ENCODE data around the gene SPAAR.

SPAAR gene

GRCh38 chr9:35940458-35941407 is 31.4 kb downstream of the SPAAR start:
- TF ChIP-seq EZH2 (IDR thresholded peaks at IDR 0.05; ENCODE audit: borderline replicate concordance, low read depth, low read length, severe bottlenecking): no peak
- TF ChIP-seq, protein P1, sequence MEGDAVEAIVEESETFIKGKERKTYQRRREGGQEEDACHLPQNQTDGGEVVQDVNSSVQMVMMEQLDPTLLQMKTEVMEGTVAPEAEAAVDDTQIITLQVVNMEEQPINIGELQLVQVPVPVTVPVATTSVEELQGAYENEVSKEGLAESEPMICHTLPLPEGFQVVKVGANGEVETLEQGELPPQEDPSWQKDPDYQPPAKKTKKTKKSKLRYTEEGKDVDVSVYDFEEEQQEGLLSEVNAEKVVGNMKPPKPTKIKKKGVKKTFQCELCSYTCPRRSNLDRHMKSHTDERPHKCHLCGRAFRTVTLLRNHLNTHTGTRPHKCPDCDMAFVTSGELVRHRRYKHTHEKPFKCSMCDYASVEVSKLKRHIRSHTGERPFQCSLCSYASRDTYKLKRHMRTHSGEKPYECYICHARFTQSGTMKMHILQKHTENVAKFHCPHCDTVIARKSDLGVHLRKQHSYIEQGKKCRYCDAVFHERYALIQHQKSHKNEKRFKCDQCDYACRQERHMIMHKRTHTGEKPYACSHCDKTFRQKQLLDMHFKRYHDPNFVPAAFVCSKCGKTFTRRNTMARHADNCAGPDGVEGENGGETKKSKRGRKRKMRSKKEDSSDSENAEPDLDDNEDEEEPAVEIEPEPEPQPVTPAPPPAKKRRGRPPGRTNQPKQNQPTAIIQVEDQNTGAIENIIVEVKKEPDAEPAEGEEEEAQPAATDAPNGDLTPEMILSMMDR (IDR thresholded peaks at IDR 0.05; ENCODE audit: borderline replicate concordance, extremely low read depth, low read length, poor library complexity, severe bottlenecking): no peak
- Histone ChIP-seq H3K4me2 (ENCODE audit: insufficient read depth, low read length) (peak overlapping the region; percentile 50), H3K27ac (ENCODE audit: low read length) (peak overlapping the region; percentile 89), H3K36me3 (ENCODE audit: insufficient read depth, low read length) (no peaks in the 10 kb centered on the region), H4K20me1 (ENCODE audit: insufficient read depth, low read length) (no peaks in the 10 kb centered on the region), H3K79me2 (ENCODE audit: insufficient read depth, low read length) (no peaks in the 10 kb centered on the region), H3K4me3 (ENCODE audit: low read depth in 1 of 2, low read length in 2 of 2) (peak overlapping the region in 1 of 2 experiments; percentile 5; a peak in 1 of 4 replicates), H3K9me3 (ENCODE audit: insufficient read depth, low read length, severe bottlenecking) (peaks cover 5% of the 10 kb centered on the region), H3K4me1 (ENCODE audit: insufficient read depth, low read length) (peaks cover 42% of the 10 kb centered on the region), H2AFZ (ENCODE audit: low read depth, low read length) (peak overlapping the region; percentile 73), H3K27me3 (ENCODE audit: insufficient read depth, low read length, poor library complexity) (no peaks in the 10 kb centered on the region), H3K9ac (ENCODE audit: low read depth, low read length) (peak overlapping the region; percentile 34)
- peak; percentile 96 for ATAC-seq (ENCODE audit: insufficient read depth, low read depth)
- peak; percentile 87 for DNase-seq

- H3K27me3 ChIP-seq (ENCODE audit: insufficient read depth, low read length, poor library complexity): no peaks in the 10 kb centered on the region
- no peak for ATAC-seq (ENCODE audit: insufficient read depth, low read depth)
- H3K4me3 ChIP-seq (ENCODE audit: low read depth in 1 of 2, low read length in 2 of 2): no peak overlapping the region
- H3K36me3 ChIP-seq (ENCODE audit: insufficient read depth, low read length): no peaks in the 10 kb centered on the region
- H4K20me1 ChIP-seq (ENCODE audit: insufficient read depth, low read length): no peaks in the 10 kb centered on the region
- no peak overlapping the region for H3K4me2 ChIP-seq (ENCODE audit: insufficient read depth, low read length)
- no peak overlapping the region for H3K9ac ChIP-seq (ENCODE audit: low read depth, low read length)
- no peak overlapping the region for H2AFZ ChIP-seq (ENCODE audit: low read depth, low read length)
- TF ChIP-seq, protein P1 (IDR thresholded peaks at IDR 0.05; ENCODE audit: borderline replicate concordance, extremely low read depth, low read length, poor library complexity, severe bottlenecking): no peak
- TF ChIP-seq EZH2 (IDR thresholded peaks at IDR 0.05; ENCODE audit: borderline replicate concordance, low read depth, low read length, severe bottlenecking): no peak
- H3K4me1 ChIP-seq (ENCODE audit: insufficient read depth, low read length): peaks cover 42% of the 10 kb centered on the region
- no peaks in the 10 kb centered on the region for H3K79me2 ChIP-seq (ENCODE audit: insufficient read depth, low read length)
- H3K9me3 ChIP-seq (ENCODE audit: insufficient read depth, low read length, severe bottlenecking): no peaks in the 10 kb centered on the region
- DNase-seq: no peak
- no peak overlapping the region for H3K27ac ChIP-seq (ENCODE audit: low read length)
These were observed 33.0 kb downstream of the SPAAR start for GRCh38 chr9:35942286-35942685.

GRCh38 chr9:35944173-35944572 is 34.9 kb downstream of the SPAAR start:
- no peaks in the 10 kb centered on the region for H3K36me3 ChIP-seq (ENCODE audit: insufficient read depth, low read length)
- no peak overlapping the region for H2AFZ ChIP-seq (ENCODE audit: low read depth, low read length)
- DNase-seq: no peak

More at GRCh38 chr9:35944173-35944572, 34.9 kb downstream of the SPAAR start:
- H3K79me2 ChIP-seq (ENCODE audit: insufficient read depth, low read length): no peaks in the 10 kb centered on the region
- ATAC-seq (ENCODE audit: insufficient read depth, low read depth): no peak
- H3K4me1 ChIP-seq (ENCODE audit: insufficient read depth, low read length): peaks cover 32% of the 10 kb centered on the region
- no peaks in the 10 kb centered on the region for H3K27me3 ChIP-seq (ENCODE audit: insufficient read depth, low read length, poor library complexity)
- TF ChIP-seq, protein P1 (IDR thresholded peaks at IDR 0.05; ENCODE audit: borderline replicate concordance, extremely low read depth, low read length, poor library complexity, severe bottlenecking): no peak
- TF ChIP-seq EZH2 (IDR thresholded peaks at IDR 0.05; ENCODE audit: borderline replicate concordance, low read depth, low read length, severe bottlenecking): no peak
- no peak overlapping the region for H3K27ac ChIP-seq (ENCODE audit: low read length)
- H3K9me3 ChIP-seq (ENCODE audit: insufficient read depth, low read length, severe bottlenecking): no peaks in the 10 kb centered on the region
- no peaks in the 10 kb centered on the region for H4K20me1 ChIP-seq (ENCODE audit: insufficient read depth, low read length)
- H3K9ac ChIP-seq (ENCODE audit: low read depth, low read length): no peak overlapping the region
- H3K4me2 ChIP-seq (ENCODE audit: insufficient read depth, low read length): no peak overlapping the region
- H3K4me3 ChIP-seq (ENCODE audit: low read depth in 1 of 2, low read length in 2 of 2): no peak overlapping the region
